ENCODE data around the gene INKA2.
"Not testable (repeated sequence)": the region's sequence is repeated elsewhere in the genome, so short reads cannot be mapped to it uniquely, and the experiment has no call there.

INKA2 gene

DNA sequence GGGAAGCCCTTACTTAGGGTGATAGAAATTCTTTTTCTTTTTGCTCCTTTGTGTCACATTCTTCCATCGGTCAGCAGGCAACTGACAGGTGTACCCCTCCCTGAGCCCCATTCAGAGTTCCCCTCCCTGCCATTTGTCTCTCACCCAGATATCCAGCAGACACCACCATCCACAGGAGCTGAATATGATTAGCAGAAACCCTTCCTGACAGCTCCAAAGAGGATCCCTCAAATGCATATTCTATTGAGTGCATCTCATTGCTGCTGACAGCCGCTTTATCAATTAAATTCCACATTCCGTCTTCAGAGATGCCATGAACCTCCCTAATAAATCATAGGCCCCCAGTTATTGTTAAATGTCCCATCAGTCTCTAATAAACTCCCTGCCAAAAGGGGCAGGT is 10.4 kb upstream of the INKA2 start:
- no peak for DNase-seq

DNA sequence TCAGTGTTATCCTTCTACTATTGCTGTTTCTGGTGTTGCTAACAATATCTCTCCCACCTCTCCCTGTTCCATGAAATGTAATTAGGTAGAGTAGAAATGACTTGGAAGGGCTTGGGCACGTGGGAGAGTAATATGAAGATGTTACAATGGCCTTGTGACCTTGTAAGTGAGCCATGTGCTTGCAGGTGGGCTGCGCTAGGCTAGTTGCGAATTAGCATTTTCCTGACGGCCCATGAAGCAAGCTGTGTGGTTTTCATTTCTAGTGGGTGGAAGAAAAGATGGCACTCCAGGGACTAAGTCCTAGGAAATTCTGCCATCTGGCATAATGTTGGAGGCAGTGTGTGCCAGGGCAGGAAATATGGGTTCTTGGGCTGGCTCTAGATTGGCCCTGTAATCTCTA is 8.8 kb upstream of the INKA2 start:
- no peak for DNase-seq

DNA sequence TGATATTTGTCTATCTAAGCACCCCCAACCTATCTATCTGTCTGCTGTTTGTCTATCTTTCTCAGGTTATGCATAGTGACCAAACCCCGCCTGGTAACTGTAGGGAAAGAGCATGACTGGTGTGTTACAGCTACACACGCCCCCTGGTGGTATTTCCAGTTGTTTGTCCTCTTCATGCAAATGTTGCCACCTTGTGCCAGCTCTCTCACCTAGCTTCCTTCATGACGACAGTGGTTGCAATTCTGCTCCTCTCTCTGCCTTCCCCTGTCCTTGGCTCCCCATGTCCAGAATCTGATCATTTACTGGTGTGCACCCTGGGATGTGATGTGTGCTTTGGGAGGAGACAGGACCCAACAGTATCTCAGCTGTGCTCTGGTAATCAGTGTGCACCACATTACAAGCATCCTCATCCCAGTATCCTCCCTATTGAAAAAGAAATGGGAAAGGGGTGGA is 8.1 kb upstream of the INKA2 start:
- peak; percentile 32 for DNase-seq

DNA sequence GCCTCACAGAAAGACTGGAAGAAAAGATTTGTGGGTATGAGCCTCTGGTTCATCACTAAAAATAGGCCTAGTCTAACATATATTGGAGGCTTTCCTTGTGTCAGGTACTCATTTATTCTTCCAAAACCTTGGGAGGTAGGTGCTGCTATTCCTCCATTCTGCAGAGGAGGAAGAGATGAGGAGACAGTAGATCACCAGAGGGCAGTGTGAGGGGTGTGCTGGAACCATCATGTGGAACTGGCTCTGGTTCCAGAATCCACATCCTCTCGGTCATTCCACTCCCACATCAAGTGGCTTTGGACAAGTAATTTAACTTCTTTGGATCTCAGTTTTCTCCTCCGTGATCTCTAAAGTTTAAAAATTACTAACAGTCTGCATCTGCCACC is 7.4 kb upstream of the INKA2 start:
- DNase-seq = no peak

DNA sequence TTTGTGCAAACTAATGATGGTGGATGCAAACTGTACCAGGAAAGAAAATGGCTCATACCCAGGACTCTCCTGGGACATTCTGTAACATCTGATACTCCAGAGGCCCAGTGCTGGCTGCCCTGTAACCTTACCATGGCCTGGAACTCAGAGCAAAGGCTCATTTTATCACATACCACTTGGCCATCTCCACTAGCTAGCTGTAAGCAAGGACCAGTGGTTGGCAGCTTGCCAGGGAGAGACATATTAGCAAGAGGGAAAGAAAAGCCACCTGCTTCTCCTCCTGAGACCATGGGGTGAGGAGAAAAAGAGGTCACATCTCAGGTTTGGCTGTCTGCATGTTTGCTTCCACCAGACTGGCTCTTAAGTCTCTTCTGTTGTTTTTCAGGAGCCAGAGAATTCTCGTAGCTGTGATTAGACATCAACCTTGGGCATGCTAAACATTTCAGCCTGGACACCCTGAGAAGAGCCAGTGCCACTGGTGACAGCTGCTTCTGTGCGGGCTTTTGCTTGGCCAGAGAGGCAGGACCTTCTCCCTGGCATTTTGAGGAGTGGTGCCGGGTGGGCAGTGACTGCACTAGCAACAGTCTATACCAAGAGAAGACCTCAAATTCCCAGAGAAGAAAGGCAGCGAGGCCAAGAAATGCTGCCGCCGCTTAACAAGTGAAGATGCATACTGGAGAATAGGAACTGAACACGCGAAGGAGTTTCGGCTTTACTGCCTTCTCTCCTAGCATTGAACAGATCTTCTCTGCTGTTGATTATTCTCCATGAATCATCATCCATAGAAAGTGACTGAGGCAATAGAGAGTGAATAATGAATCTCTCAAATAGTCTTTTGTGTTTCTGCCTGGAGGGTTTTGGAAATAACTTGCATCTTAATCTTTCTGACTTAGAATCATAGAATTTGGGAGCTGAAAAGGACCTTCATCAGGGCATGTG is 6.7 kb upstream of the INKA2 start:
- DNase-seq = no peak

DNA sequence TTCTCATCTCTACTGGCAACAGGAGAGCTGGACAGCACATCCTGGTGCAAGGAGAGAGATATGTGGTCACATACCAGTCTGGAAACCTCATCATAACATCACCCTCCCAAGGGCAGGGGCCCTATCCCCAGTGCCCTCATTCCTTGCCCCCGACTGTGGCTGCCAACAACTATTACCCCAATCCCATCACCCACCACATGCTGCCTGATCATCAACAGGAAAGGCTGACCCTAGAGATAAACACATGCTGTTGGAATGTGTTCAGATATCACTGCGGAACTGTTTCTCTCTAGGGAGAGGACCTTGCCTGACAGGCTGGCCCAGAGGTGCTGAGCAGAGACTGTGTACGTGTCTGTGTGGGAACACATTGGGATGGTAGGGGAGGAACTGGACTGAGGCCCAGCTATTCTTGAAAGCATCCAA is 4.5 kb upstream of the INKA2 start:
- DNase-seq = no peak

DNA sequence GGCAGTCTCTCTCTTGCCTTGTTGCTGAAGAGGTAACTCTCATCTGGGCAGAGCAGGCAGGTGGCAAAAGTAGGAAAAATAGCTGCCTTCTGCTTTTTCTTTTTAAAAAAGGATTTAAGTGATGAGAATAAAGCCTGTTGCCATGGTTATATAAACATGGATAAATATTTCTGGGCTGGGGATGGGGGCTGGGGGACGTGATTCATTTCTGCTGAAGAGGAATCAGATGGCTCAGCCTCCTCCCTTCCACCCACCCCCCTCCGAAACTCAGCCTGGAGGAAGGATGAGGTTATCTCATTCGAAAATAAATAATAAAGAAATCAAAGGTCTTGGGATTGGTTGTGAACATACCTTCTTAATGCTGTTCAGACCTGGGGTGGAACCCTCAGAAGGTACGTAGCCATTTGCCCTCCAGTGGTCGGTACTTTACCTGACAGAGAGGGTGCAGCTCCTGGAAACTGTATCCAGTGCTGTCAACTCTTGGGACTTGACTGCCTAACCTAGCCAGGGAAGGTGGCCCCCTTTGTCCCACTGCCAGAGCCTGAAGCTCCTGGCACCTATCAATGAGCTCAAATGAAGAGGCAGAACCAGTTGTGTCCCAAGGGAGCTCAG is 3.8 kb upstream of the INKA2 start:
- DNase-seq = no peak

DNA sequence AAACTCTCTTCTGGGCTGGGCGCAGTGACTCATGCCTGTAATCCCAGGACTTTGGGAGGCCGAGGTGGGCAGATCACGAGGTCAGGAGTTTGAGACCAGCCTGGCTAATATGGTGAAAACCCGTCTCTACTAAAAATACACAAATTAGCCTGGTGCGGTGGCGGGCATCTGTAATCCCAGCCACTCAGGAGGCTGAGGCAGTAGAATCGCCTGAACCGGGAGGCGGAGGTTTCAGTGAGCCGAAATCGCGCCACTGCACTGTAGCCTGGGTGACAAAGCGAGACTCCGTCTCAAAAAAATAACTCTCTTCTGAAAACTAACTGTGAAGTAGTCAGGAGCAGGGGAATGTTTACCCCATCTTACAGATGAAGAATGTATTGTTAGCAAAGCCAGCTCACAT is 3.1 kb upstream of the INKA2 start:
- not testable (repeated sequence) for DNase-seq

DNA sequence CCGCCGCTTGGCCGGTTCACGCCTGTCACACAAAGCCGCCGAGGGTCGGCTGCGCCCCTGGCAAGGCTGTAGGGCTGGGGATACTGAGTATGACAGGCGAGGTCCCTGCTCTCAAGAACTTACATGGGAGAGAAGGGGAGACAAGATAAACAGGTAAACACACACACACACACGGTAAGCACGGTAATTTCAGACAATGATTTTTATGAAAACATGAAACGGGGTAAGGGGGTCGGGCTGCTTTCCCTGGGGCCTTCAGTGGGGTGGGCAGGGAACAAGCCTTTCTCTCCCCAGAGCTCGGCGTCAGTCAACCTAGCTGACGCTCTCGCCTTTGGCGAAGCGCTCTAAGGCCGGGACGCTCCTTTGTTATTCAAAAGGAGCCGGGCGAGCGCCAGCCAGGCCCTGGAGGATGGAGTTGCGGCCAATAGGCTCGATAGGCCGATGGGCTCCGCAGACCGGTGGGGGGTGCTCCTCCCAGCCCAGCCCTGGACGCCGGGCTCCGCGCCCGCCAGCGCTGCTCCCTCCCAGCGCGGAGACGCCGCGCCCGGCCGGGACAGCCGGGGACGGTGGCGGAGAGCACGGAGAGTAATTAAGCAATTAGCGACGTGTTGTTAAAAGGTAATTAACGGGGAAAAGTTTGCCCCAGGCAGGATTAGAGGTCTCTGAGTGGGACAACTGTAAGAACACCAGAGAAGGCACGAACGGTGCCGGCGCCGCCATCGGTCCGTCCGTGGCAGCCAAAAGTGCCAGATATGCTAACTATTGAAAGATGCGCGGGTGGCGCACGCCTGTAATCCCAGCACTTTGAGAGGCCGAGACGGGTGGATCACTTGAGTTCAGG is 950 bp upstream of the INKA2 start:
- DNase-seq = peak; percentile 83

DNA sequence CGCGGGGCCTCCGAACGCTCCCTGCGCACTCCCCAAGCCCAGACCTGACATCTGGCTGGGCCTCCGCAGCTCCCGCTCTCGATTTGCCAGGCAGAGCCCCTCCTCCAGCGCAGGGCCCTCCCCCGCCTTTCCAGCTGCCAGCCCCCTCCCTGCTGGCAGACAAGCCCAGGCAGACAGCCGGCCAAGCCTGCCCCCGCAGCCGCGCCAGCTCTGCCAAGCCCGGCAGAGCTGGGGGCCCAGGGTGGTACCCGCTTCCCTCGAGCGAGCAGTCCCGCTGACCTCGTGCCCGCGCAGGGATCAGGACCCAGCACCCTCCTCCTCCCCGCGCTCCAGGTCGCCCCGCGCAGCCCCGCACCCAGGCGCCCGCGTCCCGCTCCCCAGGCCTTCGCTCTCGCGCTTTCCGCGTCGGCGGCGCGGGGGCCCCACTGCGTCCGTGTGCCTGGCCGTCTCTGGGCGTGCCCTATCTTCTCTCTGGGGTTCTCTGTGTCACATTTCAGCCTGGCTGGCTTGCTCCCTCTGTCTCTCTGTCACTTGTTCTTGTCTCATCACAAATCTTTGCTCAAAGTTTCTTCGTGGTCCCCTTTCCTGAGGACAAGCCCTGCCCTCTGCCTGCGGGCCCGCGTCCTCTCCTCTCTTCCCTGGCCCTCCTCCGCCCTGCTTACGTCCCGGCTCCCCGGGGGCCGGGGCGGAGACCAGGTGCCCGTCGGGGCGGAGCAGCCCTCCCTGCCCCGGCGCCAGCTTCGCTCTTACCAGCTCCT is 580 bp downstream of the INKA2 start:
- DNase-seq = peak; percentile 79

DNA sequence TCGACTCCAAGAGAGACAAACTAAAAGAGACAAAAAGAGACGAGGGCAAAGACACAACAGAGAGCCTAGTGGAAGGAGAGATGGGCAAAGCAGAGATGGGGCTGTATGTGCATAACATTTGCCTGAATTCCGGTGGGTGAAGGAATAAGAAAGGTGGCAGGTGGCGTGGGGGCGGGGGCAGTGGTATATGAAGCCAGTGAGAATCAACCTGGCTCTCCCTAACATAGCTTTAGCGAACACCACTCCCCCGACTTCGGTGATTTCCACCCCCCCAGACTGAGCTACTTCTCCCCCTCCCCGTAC is 1.1 kb downstream of the INKA2 start:
- DNase-seq = no peak

DNA sequence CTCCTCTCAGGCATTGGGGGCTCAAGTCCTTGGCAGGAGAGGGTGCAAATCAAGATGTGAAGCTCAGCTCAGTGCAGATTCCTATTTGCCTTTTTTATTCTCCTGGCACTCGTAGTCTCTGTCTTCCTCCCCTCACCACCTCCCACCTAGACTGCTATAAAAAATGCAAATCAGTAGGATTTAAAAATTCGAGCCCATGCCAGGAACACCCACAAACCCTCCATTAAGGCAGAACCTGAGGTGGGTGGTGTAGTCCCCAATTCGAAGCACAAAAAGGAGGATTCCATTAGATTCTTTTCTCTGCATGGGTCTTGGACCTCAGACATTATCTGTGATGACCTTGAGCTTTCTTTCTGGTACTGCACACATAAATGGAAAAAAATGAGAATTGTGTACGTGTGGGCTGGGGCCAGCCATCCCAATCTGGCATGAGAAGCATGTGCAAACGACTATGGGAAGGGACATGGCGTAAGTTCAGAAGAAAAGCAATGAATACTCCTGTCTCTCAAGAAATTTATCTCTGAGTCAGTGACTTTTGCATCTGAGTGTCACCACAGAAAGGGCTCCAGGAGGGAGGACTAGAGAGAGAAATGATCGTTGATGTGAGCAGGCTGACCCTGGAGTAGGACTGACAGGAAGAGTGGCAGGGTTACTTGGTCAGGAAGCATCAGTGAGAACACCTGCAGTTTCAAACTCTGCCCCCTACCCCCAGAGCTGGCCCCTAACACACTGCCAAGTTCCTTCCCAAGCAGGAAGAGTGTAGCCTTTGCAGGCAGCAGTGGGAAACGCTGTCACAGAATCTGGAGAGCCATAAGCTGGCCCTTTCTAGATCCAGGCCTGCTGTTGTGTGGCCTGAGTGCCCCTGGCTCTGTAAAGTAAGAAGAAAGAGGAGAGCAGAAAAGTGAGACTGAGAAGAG is 1.7 kb downstream of the INKA2 start:
- DNase-seq = peak; percentile 30

DNA sequence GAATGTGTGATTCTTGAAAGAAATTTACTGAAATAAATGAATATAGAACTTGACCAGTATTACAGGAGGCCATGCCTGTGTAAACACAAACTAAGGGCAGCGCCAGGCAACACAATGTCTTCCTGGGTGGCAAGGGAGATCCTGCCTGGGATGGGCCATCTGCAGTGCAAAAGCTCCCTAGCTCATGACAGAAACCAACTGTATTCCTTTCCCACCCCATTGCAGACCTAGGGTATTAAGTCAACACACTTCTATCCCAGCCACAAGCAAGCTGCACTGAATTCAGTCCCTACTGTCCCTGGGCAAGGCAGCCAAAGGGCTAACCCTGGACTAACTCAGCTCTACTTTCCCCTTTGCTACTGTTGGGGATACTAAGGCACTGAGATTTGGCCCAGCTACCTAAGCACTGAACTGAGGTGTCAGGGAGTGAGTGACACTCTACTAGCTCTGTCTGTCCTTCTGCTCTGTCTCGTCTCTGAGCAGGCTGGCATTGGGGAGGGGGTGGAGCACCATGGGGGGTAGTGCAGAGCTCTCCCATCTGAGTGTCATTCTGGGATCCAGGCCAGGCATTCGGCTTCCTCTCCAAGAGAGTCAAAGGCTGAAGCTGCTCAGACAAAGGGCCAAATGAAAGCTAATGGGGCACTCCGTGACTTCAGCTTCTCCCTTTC is 2.5 kb downstream of the INKA2 start:
- DNase-seq = peak; percentile 93

DNA sequence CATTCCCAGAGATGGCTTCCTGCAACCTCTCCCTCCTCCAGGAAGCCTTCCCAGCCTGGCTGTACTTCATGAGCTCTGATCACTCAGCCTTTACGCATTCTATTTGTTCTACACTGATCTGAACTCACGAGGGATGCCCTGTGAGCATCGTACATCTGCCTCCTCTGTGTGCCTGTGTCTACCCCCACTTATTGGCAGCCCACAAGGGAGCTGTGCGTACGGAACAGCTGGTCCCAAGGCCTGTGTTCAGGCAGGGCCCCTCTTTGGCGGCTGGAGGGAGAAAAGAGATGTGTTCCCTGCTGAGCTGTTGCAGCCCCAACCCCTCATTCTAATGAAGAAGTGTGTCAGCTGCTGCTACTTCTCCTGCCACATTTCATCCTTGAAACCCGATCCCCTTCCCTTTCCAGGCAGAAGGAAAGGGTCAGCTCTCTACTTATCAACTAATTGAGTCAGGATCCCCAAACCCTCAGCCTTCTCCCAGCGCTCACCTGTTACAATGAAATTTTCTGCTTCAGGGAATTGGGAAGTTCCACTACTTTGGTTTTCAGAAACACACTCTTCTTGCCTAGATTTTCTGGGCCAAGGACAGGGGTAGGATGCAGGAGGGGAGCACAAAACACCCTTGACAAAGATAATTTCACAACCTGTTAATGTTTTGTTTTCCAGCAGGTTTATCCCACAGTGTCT is 3.2 kb downstream of the INKA2 start:
- peak; percentile 90 for DNase-seq

DNA sequence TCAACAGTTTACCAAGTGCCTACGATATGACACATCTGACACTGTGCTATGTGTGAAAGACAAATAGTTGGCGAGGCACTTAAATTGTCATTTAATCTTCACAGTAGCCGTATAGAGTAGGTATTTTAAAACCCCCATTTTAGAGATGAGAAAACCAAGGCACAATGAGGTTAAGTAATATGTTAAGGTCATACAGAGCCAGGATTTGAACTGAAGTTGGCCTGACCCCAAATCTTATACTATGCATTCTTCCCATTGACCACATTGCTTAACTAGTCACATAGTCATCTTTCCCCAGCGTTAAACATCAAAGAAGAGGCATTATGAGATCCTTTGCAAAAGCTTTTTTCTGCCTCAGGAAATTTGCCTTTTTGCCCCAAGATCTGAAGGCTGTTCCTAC is 3.9 kb downstream of the INKA2 start:
- DNase-seq = no peak

DNA sequence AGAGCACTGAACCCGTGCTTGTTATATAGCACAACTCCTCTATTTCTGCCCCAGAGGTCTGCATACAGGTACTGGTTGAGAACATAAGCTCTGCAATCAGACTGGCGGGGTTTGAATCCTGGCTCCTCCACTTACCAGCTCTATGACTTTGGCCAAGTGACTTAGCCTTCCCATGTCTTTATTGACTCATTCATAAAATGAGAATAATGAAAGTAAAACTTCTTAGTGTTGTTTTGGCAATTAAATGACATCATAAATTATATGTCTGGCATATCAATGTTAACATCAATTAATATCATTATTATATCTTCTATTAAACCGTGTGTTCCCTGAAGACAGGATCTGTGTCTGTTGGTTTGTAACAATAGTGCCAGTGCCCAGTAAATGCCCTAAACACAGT is 4.3 kb downstream of the INKA2 start:
- no peak for DNase-seq

DNA sequence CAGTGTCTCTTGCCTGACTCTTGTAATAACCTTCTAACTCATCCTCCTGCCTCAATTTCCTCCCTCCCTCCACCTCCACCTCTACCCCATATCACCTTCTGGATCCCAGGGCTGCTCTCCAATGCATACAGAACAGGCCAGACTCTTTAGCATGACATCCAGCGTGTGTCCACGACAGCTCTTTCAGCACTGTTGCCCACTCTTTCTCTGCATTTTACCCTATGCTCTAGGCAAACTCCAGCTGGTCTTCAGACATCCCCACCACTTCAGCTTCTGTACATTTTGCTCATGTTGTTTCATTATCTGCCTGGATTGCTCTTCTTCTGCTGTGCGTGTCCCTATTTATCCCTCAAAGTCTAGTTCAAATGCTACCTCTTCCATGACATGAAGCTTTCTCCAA is 4.8 kb downstream of the INKA2 start:
- DNase-seq = no peak

DNA sequence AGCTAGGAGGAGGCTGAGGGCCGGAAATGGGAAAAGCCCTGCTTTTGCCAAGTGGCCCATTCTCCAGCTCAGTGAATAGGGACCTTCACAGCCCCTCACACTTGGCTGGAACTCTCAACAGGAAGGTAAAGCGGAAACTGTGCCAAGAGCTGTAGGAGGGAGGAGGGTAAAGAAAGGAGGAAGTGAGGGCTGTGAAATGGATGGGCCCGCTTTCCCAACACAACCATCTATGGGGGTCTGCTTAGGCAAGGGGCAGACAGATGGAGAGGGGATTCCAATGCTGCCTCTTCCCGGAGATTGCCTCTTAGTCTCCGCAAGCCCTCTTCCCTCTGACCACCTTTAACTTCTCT is 5.2 kb downstream of the INKA2 start:
- no peak for DNase-seq

DNA sequence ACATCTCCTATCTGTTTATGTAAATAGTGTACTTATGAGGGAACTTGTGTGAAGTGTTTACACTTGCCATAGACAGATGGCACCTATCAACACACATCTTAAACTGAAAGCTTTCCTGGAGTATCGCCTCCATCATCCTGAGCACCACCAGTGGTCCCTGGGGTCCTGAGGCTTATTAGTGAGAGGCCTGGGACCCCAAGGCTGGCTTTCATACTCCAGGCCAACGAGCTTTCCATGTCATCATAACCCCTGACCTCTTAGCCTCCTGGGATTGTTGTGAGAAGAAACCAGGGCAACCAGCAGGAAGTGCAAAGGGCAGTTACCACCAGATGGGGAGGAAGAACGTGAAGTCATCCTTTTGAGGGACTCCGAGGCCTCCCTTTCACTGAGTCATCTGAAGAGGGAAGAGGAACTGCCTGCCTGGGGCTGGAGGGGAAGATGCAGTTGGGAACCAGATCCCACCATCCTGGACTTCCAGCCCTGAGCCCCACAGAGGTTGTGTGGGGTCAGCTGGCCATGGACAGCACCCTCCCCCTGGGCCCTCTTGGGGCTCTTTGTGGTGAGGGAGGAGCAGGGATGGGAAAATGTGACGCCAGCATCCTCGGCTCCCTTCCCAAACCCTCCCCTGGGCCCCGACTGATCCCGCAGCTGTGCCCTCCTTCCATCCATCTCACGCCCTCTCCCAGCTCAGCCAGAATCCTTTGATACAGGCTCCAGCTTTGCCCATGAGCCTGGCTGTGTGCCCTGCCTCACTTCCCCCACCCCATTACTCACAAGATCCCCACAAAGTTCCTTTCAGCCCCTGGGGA is 5.8 kb downstream of the INKA2 start:
- DNase-seq = peak; percentile 69

DNA sequence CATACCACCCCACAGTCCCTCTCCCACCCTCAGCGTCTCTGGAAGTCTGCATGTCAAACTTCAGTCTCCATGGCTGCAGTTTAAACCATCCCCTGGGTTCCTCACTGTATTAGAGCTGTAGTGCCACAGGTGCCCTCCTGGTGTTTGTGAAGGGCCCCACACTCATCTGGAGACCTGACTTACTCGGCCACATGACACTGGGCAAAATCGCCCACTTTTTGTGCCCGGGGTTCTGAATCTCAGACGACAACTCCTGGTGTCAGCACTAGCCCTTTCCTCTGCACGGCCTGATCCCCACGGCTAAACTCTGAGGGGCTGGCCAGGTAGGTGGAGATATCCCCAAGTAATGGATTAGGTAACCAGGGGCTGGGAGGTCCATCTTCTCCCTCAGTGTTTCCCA is 6.5 kb downstream of the INKA2 start:
- no peak for DNase-seq

Measured in NCI-H1092 treated with DMSO at 0.1 percent for 48 hours (cell line).